B cell (primary cell): ENCODE data around the gene ANKLE2.

Source experiments
- CTCF ChIP-seq: fragments of 200-600 bp; IDR thresholded peaks from one replicate; pipeline ENCODE4 v1.8.0; 2022; ENCODE audit warnings: antibody characterized with exemption, mild to moderate bottlenecking
- EZH2 ChIP-seq: IDR thresholded peaks from 2 replicates; pipeline ENCODE4 v1.6.1; 2012; ENCODE audit warnings: borderline replicate concordance, low read depth, mild to moderate bottlenecking, moderate library complexity, low read length; ENCODE audit not compliant: insufficient read depth, poor library complexity, severe bottlenecking

DNA sequence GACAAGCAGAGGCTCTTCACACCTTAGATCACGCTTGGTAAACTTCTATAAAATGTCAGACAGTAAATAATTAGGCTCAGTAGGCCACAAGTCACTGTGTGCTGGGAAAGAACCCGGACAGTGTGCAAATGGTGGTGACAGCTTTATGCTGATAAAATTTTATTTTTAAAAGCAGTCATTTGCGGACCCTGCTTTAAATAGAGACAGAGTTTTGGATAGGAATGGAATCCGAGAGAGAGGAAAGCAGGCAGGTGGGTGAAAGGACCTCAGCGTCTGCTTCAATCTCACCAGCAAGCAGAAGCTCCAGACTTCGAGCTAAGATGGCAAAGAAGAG is 21.4 kb downstream of the ANKLE2 start:
- TF ChIP-seq CTCF (no peak), EZH2 (no peak)
